Keratinocyte (primary cell): Measurements from ENCODE around the gene BEST2. TPM values are rescaled to one million over a fixed set of nuclear protein-coding genes. Genes with fewer than 3 reads are reported as not detected.

Experiments used
- DNase-seq: peaks from one replicate; pipeline ENCODE4 v3.0.0-alpha.2; 2011; ENCODE audit warnings: low read depth, missing footprints, low spot score
- FAIRE-seq: peaks from 2 replicates; lab custom pipeline; 2011; peaks lifted over from hg19 to GRCh38; lab: Jason Lieb, UNC
- H2AFZ ChIP-seq: 2 replicates; pipeline ENCODE4 v1.6.0; 2012; ENCODE audit warnings: low read length, control low read depth, inconsistent platforms; ENCODE audit not compliant: control insufficient read depth
- H3K27ac ChIP-seq: 2 replicates; pipeline ENCODE4 v1.5.1; 2011; ENCODE audit warnings: low read length; ENCODE audit not compliant: control insufficient read depth, insufficient read depth
- H3K27me3 ChIP-seq: 3 replicates; pipeline ENCODE4 v1.6.0; 2011; ENCODE audit warnings: low read length; ENCODE audit not compliant: control insufficient read depth, insufficient read depth; ENCODE audit errors: extremely low read depth
- H3K36me3 ChIP-seq, 2 experiments: 2 replicates in 1 of 2; 3 replicates in 1 of 2; pipeline ENCODE4 v1.5.1; 2011; ENCODE audit warnings: low read length in 2 of 2, mild to moderate bottlenecking in 1 of 2; ENCODE audit not compliant: control insufficient read depth in 2 of 2, insufficient read depth in 2 of 2; ENCODE audit errors: extremely low read depth in 1 of 2
- H3K4me1 ChIP-seq: 3 replicates; pipeline ENCODE4 v1.5.1; 2011; ENCODE audit warnings: low read length; ENCODE audit not compliant: control insufficient read depth, insufficient read depth; ENCODE audit errors: extremely low read depth
- H3K4me2 ChIP-seq: 3 replicates; pipeline ENCODE4 v1.6.0; 2011; ENCODE audit warnings: low read depth, low read length; ENCODE audit not compliant: control insufficient read depth, insufficient read depth; ENCODE audit errors: extremely low read depth
- H3K4me3 ChIP-seq, 3 experiments: fragments of 200-600 bp in 1 of 3; sonication (generic) in 1 of 3; 2 replicates in 2 of 3; 3 replicates in 1 of 3; pipeline ENCODE4 v1.5.1; 2011 to 2016; ENCODE audit warnings: low read length in 3 of 3, mild to moderate bottlenecking in 3 of 3, control low read depth in 2 of 3, inconsistent platforms in 1 of 3, low read depth in 1 of 3, mixed read lengths in 1 of 3, mixed run types in 1 of 3, moderate library complexity in 1 of 3; ENCODE audit not compliant: control insufficient read depth in 2 of 3, insufficient read depth in 2 of 3; ENCODE audit errors: extremely low read depth in 1 of 3
- H3K79me2 ChIP-seq: 2 replicates; pipeline ENCODE4 v1.6.0; 2012; ENCODE audit warnings: low read length; ENCODE audit not compliant: control insufficient read depth, insufficient read depth
- H3K9ac ChIP-seq: 3 replicates; pipeline ENCODE4 v1.6.0; 2011; ENCODE audit warnings: low read length; ENCODE audit not compliant: control insufficient read depth, insufficient read depth; ENCODE audit errors: extremely low read depth
- H3K9me1 ChIP-seq: 3 replicates; pipeline ENCODE4 v1.6.0; 2011; ENCODE audit warnings: low read length; ENCODE audit not compliant: control insufficient read depth, insufficient read depth; ENCODE audit errors: extremely low read depth
- H3K9me3 ChIP-seq: 2 replicates; pipeline ENCODE4 v1.5.1; 2012; ENCODE audit warnings: low read depth, low read length; ENCODE audit not compliant: control insufficient read depth
- H4K20me1 ChIP-seq: 3 replicates; pipeline ENCODE4 v1.6.0; 2011; ENCODE audit warnings: low read length; ENCODE audit not compliant: control insufficient read depth, insufficient read depth; ENCODE audit errors: extremely low read depth
- EZH2 ChIP-seq: IDR thresholded peaks from one replicate; pipeline ENCODE4 v1.6.1; 2012; ENCODE audit warnings: inconsistent platforms, mild to moderate bottlenecking, low read length, moderate library complexity
- dilution Hi-C: fragments of 300-500 bp; cut with MboI; formaldehyde crosslinking; loops from one replicate; pipeline ENCODE4 v1.7.0; 2020; ENCODE audit warnings: low sequenced_read_pairs; ENCODE audit not compliant: extremely low pct_ligation_motif_present
- polyA plus RNA-seq, 5 experiments: library from polyadenylated mRNA; depleted of rRNA in 3 of 5; stranded (reverse) in 3 of 5; stranded (forward) in 1 of 5; unstranded in 1 of 5; fragments of >200 nt; gene quantifications; 1 replicate in 1 of 5; 2 replicates in 3 of 5; 3 replicates in 1 of 5; pipeline versions ENCODE4 v1.2.1 to v1.2.3, GENCODE V29; 2011 to 2012; ENCODE audit warnings: missing spikeins in 2 of 5, low read depth in 1 of 5, low replicate concordance in 1 of 5
- TF ChIP-seq, protein P1 (sequence below), 3 experiments: IDR thresholded peaks in 1 of 3; conservative IDR thresholded peaks in 1 of 3; optimal IDR thresholded peaks in 1 of 3; 2 replicates in 2 of 3; 3 replicates in 1 of 3; pipeline versions ENCODE3 to v1.5.1; 2011; ENCODE audit warnings: low read length in 3 of 3, mild to moderate bottlenecking in 3 of 3, moderate library complexity in 2 of 3, control low read depth in 1 of 3, inconsistent platforms in 1 of 3; ENCODE audit not compliant: insufficient read depth in 2 of 3; ENCODE audit errors: extremely low read depth in 1 of 3

Gene BEST2
- polyA plus RNA-seq, 1 donor (not counting 4 experiments of a cell fraction or from before 2014, with no cell fraction given) = not detected

DNA sequence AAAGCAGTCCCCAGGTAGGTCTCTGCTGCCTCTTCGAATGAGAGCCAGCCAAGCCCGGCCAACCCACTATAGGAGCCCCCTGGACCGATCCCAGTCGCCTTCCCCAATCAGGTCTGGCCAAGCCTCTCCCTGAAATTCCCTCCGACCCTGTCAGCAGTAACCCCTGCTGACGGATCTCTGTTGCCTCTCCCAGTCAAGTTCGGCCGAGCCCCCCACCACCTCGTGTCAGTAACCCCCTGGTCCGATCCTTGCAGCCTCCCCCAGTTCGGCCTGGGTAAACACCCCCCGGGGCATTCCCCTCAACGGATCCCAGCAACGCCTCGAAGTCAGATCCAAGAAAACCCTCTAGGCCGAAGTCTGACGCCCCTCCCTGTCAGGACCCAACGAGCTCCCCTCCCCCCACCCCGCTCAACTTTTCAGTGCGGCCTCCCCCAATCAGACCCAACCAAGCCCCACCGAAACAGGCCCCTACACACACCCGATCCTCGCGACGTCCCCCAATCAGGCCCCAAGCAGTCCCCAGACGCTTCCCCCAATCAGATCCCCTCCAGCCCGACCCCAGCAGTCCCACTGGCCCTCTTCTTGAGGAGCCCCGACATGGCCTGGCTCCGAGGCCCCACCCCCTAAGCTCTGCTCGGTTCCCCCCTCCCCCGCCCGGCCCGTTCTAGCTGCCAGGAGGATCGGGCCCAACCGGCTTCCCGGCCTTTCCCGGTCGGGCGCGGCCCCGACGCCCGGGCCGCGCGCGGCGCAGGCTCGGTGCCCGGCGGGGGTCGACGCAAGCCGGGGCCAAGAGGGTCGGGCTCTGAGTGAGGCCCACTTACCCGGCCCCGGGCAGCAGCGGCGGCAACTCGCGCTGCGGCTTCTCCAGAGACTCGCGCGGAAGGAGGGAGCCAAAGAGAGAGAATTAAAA, 29.7 kb upstream of the BEST2 start:
- Histone ChIP-seq H3K4me3 (peak overlapping the region; percentile 77 to 92 (median 90)), H3K36me3 (peaks cover 11 to 17% of the 10 kb centered on the region in 2 experiments), H3K27me3 (no peaks in the 10 kb centered on the region), H3K9ac (peak overlapping the region; percentile 90), H3K4me1 (peaks cover 23% of the 10 kb centered on the region), H3K9me1 (no peaks in the 10 kb centered on the region), H3K4me2 (peak overlapping the region; percentile 97), H3K9me3 (no peaks in the 10 kb centered on the region), H3K79me2 (peaks cover 63% of the 10 kb centered on the region), H4K20me1 (peaks cover 9% of the 10 kb centered on the region), H3K27ac (peak overlapping the region; percentile 93), H2AFZ (peak overlapping the region; percentile 40)
- TF ChIP-seq, protein P1, sequence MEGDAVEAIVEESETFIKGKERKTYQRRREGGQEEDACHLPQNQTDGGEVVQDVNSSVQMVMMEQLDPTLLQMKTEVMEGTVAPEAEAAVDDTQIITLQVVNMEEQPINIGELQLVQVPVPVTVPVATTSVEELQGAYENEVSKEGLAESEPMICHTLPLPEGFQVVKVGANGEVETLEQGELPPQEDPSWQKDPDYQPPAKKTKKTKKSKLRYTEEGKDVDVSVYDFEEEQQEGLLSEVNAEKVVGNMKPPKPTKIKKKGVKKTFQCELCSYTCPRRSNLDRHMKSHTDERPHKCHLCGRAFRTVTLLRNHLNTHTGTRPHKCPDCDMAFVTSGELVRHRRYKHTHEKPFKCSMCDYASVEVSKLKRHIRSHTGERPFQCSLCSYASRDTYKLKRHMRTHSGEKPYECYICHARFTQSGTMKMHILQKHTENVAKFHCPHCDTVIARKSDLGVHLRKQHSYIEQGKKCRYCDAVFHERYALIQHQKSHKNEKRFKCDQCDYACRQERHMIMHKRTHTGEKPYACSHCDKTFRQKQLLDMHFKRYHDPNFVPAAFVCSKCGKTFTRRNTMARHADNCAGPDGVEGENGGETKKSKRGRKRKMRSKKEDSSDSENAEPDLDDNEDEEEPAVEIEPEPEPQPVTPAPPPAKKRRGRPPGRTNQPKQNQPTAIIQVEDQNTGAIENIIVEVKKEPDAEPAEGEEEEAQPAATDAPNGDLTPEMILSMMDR (optimal IDR thresholded peaks at IDR 0.05 in 1 of 3, IDR thresholded peaks at IDR 0.05 in 1 of 3, conservative IDR thresholded peaks at IDR 0.05 in 1 of 3; ENCODE audit: extremely low read depth in 1 of 3, insufficient read depth in 2 of 3, low read length in 3 of 3) = no peak
- no peak for TF ChIP-seq EZH2
- DNase-seq (no peak), FAIRE-seq (no peak)
- dilution Hi-C loops = no loop called here

- Histone ChIP-seq H3K27me3 (no peaks in the 10 kb centered on the region), H3K36me3 (peaks cover 5 to 11% of the 10 kb centered on the region in 2 experiments), H3K9me1 (no peaks in the 10 kb centered on the region), H3K4me1 (peaks cover 24% of the 10 kb centered on the region), H4K20me1 (peaks cover 6% of the 10 kb centered on the region), H3K79me2 (peaks cover 55% of the 10 kb centered on the region), H3K4me3 (peak overlapping the region; percentile 77 to 92 (median 90)), H3K9ac (peak overlapping the region; percentile 90), H3K9me3 (no peaks in the 10 kb centered on the region), H3K4me2 (peak overlapping the region; percentile 84), H2AFZ (peak overlapping the region; percentile 34), H3K27ac (peak overlapping the region; percentile 93)
- no peak for TF ChIP-seq EZH2
- TF ChIP-seq, protein P1 (optimal IDR thresholded peaks at IDR 0.05 in 1 of 3, IDR thresholded peaks at IDR 0.05 in 1 of 3, conservative IDR thresholded peaks at IDR 0.05 in 1 of 3; ENCODE audit: extremely low read depth in 1 of 3, insufficient read depth in 2 of 3, low read length in 3 of 3) = no peak
- FAIRE-seq = peak; percentile 89
- DNase-seq = peak; percentile 88
- dilution Hi-C loops = no loop called here
These were observed 28.8 kb upstream of the BEST2 start for GRCh38 chr19:12722566-12723380.
